MM.1S (cell line): Measurements from ENCODE around the gene AMIGO3.

Experiments used
- CTCF ChIP-seq: fragments of 300-600 bp; sonication (generic); IDR thresholded peaks from 2 replicates; pipeline ENCODE4 v1.5.1; 2016; ENCODE audit warnings: antibody characterized with exemption, low read length, mixed read lengths
- EZH2 ChIP-seq: fragments of 300-600 bp; sonication (generic); optimal IDR thresholded peaks from 2 replicates; pipeline ENCODE3; 2017; ENCODE audit warnings: low read depth, mild to moderate bottlenecking, antibody characterized with exemption, low read length, mixed read lengths

- TF ChIP-seq EZH2 = no peak
- TF ChIP-seq CTCF = no peak
Observed at GRCh38 chr3:49716691-49717210, 2.7 kb downstream of the AMIGO3 start.
